GOT3 (cell line): Measurements from ENCODE around the gene SLC2A4.
A peak's percentile ranks its signal among the peaks of the same experiment; 100 is the strongest.

Source experiments
- DNase-seq: peaks from one replicate; lab custom pipeline; 2025; ENCODE audit warnings: mixed read lengths; lab: John Stamatoyannopoulos, UW

Gene SLC2A4

GRCh38 chr17:7279448-7279847 lies 2.1 kb upstream of the SLC2A4 start:
- no peak for DNase-seq

GRCh38 chr17:7280519-7281073 lies 922 bp upstream of the SLC2A4 start:
- peak; percentile 53 for DNase-seq

DNA sequence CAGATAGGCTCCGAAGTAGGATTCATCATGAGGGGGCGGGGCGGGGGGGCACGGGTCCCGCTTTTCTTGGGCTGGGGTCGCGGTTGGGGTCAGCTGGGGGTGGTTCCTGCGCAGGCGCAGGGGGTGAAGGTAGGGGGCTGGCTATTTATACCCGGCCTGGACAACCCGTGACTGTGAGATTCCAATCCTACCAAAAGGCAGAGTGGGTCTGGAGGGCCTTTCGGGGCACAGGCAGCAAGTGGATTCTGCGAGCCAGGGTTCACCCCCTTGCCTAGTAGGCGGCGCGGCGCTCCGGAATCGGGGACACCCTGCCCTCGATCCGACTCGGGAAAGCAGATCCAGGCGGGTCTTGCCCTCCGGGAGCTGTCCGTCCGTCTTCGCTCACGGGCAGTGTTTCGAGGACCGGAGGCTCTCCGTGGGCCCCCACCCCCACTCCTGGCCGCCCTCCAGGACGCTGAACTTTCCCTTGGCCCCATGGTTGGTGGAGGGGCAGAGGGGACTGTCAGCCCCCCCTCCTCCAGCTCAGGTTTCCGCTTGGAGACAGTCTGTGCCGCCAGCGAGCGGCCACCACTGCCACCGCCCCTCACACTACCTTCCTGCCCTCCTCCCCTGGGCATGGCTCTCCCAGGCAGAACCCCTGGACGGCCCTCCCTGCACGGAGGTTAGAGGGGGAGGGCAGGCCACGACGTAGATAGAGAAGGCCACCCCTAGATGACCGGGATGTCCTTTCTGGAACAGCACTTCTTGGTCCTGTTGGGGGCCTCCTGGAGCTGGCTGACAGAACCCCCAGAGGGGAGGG lies 634 bp downstream of the SLC2A4 start:
- no peak for DNase-seq

DNA sequence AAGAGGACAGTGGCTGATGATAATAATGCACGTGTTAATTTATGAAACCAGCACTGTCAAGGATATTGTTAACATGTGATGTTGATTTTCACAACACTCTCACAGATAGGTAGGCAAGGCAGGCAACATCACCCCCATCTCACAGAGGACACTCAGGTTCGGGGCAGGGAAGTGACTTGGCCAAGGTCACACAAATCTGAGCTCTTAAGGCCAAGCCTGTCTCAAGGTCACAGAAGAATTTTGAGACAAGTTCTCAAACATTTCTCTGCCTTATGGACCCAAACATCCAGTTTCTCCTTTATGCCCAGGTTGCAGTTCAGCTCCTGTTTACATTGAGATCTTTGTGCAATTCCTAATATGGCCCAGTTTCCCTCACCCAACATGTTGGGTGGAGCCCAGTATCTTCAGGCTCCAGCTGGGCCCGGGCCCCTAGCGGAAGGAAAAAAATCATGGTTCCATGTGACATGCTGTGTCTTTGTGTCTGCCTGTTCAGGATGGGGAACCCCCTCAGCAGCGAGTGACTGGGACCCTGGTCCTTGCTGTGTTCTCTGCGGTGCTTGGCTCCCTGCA lies 1.3 kb downstream of the SLC2A4 start:
- no peak for DNase-seq

- DNase-seq = no peak
These were observed 2.1 kb downstream of the SLC2A4 start for GRCh38 chr17:7283471-7284216.

DNA sequence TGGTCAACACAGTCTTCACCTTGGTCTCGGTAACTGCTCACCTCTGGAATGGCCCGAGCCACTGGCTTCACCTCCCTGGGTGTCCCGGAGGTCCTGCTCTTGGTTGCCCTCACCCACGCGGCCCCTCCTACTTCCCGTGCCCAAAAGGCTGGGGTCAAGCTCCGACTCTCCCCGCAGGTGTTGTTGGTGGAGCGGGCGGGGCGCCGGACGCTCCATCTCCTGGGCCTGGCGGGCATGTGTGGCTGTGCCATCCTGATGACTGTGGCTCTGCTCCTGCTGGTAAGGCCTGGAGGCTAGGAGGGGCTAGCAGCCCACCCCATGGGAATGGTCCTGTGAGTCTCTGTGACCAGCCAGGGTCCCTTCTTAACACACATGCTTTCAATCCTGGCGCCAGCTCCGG lies 3.4 kb downstream of the SLC2A4 start:
- DNase-seq = no peak

- DNase-seq = no peak
These were observed 4.2 kb downstream of the SLC2A4 start for GRCh38 chr17:7285679-7286078.

GRCh38 chr17:7289256-7290032 lies 7.9 kb downstream of the SLC2A4 start:
- DNase-seq = no peak

GRCh38 chr17:7290166-7290565 lies 8.6 kb downstream of the SLC2A4 start:
- no peak for DNase-seq

DNA sequence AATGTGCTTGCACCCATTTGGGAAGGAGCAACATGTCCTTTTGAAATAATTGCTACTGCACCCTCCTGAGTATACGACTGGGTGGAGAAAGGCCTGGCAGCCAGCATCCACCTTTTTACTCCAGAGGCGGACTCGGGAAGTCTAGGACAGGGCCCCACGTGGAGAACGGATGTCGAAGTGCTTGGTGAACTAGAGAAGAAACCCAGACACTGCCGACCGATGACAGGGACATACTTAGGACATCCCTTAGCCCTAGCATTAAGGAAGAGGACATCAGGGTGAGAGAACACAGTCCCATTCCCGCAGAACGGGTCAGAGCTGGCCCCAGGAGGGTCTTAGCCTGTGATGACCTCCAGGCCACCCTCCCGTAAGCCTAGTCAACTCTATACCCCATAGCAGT lies 9.2 kb downstream of the SLC2A4 start:
- DNase-seq = no peak

- no peak for DNase-seq
These were observed 10.7 kb downstream of the SLC2A4 start for GRCh38 chr17:7292194-7292593.

DNA sequence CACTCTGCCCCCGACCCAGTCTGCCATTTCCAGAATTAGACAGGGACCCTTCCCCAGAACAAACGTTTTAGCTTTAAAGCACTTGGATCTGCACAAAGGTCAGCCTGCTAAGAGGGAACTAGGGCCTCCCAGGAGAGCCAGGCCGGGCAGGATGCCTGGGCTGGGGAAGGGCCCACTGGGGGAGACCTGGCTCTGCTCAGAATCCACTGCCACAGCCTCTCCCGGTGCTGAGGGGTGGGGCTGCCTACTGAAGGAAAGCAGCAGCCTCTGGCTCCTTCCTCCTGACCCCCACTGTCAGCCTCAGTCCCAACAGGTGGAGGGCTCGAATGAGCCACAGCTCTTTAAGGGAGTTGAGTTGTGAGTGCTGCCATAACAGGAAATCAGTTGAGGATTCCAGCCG lies 11.2 kb downstream of the SLC2A4 start:
- no peak for DNase-seq

DNA sequence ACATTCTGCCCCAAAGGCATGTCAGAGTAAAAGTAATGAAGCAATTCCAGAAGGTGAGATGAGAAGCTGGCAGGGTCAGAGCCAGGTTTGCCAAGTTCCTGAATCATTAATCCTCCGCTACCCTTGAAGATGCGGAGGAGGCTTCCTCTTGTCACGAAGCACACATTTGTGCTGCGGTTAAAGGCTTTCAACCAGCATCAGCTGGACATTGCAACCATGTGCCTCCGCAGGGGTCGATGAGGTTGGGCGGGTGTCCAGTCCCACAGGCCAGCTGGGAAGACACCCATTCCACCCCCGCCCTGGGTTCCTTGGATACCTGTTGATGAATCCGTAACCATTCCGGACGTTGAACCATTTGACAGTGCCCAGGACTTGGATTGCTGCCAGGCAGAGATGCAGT lies 11.6 kb downstream of the SLC2A4 start:
- no peak for DNase-seq

- no peak for DNase-seq
These were observed 12.5 kb downstream of the SLC2A4 start for GRCh38 chr17:7293816-7294613.

- DNase-seq = no peak
These were observed 13.2 kb downstream of the SLC2A4 start, which contains the start of gene YBX2 for GRCh38 chr17:7294614-7295153. TSS of gene YBX2 (minus strand) at chr17:7294639. CDS start at chr17:7294500, 139 bp downstream.

GRCh38 chr17:7295230-7296180 lies 14.0 kb downstream of the SLC2A4 start:
- DNase-seq = no peak

DNA sequence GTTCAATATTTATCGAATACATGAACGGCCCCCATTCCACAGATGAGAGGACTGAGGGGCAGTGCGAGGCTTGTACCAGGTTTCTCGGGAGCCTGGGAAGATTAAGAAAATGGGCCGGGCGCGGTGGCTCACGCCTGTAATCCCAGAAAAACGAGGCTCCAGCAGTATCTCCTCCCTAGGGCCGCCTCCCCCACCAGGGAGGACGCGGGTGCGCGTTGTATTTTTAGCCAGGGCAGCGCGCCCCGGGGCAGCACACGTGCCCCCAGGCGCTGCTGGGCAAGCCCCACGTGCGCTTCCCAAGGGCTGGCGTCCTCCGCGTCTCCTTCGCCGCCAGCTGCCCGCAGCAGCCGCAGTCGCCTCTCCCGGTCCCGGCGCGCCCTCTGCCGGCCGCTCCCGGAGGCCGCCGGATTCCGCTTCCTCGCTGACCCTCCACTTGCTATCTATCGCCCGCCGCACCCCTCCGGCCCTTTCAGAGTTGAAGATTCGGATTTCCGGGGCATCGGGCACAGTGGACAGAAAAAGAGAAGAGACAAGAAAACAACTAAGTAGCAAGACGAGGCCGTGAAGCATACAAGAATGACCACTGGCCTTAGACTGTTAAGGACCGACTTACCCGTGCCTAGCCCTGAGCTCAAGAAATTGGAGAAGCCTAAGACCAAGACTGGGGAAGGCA lies 14.8 kb downstream of the SLC2A4 start:
- DNase-seq = peak; percentile 58

DNA sequence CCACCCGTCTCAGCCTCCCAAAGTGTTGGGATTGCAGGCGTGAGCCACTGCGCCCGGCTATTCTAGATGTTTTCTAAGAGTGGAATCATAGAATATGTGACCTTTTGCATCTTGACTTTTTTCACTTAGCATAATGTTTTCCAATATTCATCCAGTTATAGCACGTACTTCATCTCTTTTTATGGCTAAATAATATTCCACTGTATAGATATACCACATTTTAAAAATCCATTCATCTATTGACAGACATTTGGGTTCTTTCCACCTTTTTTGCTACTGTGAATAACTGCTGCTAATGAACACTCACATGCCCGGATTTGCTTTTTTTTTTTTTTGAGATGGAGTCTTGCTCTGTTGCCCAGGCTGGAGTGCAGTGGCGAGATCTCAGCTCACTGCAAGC lies 22.7 kb downstream of the SLC2A4 start:
- no peak for DNase-seq
